ENCODE measurements around the gene TEX2. TPM values are rescaled to one million over a fixed set of nuclear protein-coding genes. Genes with fewer than 3 reads are reported as not detected.
A peak's percentile ranks its signal among the peaks of the same experiment; 100 is the strongest.

TEX2 gene
- total and polyA plus RNA-seq, 2 of the 13 experiments (the other 11 are each of a cell fraction or from before 2014, with no cell fraction given): 21.4 to 37.7 TPM

- TF ChIP-seq TRIM24 (CRISPR knock-in tag; IDR thresholded peaks at IDR 0.05) (no peak), THAP7 (CRISPR knock-in tag; IDR thresholded peaks at IDR 0.05) (no peak), DMAP1 (CRISPR knock-in tag; IDR thresholded peaks at IDR 0.05) (no peak), ZFP41 (CRISPR knock-in tag; IDR thresholded peaks at IDR 0.05; ENCODE audit: borderline replicate concordance) (no peak), HMGXB4 (CRISPR knock-in tag; IDR thresholded peaks at IDR 0.05; ENCODE audit: borderline replicate concordance in 1 of 2, low read depth in 1 of 2) (no peak), THAP11 (CRISPR knock-in tag; IDR thresholded peaks at IDR 0.05) (no peak), NRL (CRISPR knock-in tag; IDR thresholded peaks at IDR 0.05; ENCODE audit: borderline replicate concordance) (no peak), ZMYM2 (CRISPR knock-in tag; IDR thresholded peaks at IDR 0.05) (no peak)
Measured at GRCh38 chr17:64247836-64248235, 15.2 kb downstream of the TEX2 start (continued).

GRCh38 chr17:64245218-64246145 lies 17.6 kb downstream of the TEX2 start:
- WGBS (ENCODE audit: low lambda C conversion rate): 95% methylated on average over 11 of the region's 11 CpGs
- Histone ChIP-seq H3K27ac (ENCODE audit: extremely low read length, insufficient read depth, low read length) (no peak overlapping the region), H3K27me3 (ENCODE audit: control insufficient read depth in 1 of 2, insufficient read depth in 2 of 2, low read length in 2 of 2) (no peaks in the 10 kb centered on the region), H3K79me2 (ENCODE audit: insufficient read depth, low read length) (peaks cover 79% of the 10 kb centered on the region), H3K9me3 (ENCODE audit: low read length) (no peaks in the 10 kb centered on the region), H3K4me2 (ENCODE audit: low read depth, low read length) (no peak overlapping the region), H3K4me3 (replicated peaks in 1 of 3; ENCODE audit: insufficient read depth in 1 of 3, low read depth in 2 of 3, low read length in 3 of 3) (no peak overlapping the region), H3K9ac (ENCODE audit: insufficient read depth, low read depth, low read length) (no peak overlapping the region), H2AFZ (ENCODE audit: low read length) (no peak overlapping the region), H3K4me1 (ENCODE audit: insufficient read depth, low read length) (peaks cover 20% of the 10 kb centered on the region), H3K36me3 (replicated peaks in 1 of 2; ENCODE audit: control insufficient read depth in 1 of 2, insufficient read depth in 2 of 2, low read length in 2 of 2) (no peaks in the 10 kb centered on the region; a peak in 1 of 5 replicates), H4K20me1 (ENCODE audit: insufficient read depth, low read length) (no peaks in the 10 kb centered on the region)
- in situ Hi-C loops (cut with HindIII; ENCODE audit: extremely low pct_ligation_motif_present, low pct_unique_long_range_greater_than_20kb): no loop called here
- no peak for DNase-seq (ENCODE audit: low spot score)
- no peak for FAIRE-seq
- ATAC-seq: no peak
- intact Hi-C loops (cut with micrococcal nuclease; ENCODE audit: unreplicated experiment): no loop called here
- BruUV-seq (replicated peaks): no TSS peak
- ChIA-PET CTCF (ENCODE audit: low intra/inter-chr PET ratio, low total read pairs) (no interaction called here), POLR2A (no interaction called here)
- TF ChIP-seq MAFF (IDR thresholded peaks at IDR 0.05; ENCODE audit: low read depth, low read length) (peak; percentile 45; the same call in 1 of the 2 replicates), MAFK (conservative IDR thresholded peaks at IDR 0.05 in 1 of 2, IDR thresholded peaks at IDR 0.05 in 1 of 2; ENCODE audit: low read length in 2 of 2) (peak; percentile 16 to 54; a peak in 2 of 4 replicates), GATAD2A (CRISPR knock-in tag; IDR thresholded peaks at IDR 0.05) (no peak), ZNF292 (CRISPR knock-in tag; IDR thresholded peaks at IDR 0.05; ENCODE audit: borderline replicate concordance, low read depth) (no peak)

Data from HepG2 (cell line).